Vagina (tissue), 2 donors: Measurements from ENCODE around the gene SERTAD2. TPM values are rescaled to one million over a fixed set of nuclear protein-coding genes. Genes with fewer than 3 reads are reported as not detected.

Source experiments
- DNase-seq, 2 donors: peaks; one replicate each; pipeline ENCODE4 v3.0.0-alpha.2; 2017; ENCODE audit errors: extremely low spot score in 2 of 2
- H3K27ac ChIP-seq: fragments of 200-600 bp; sonication (generic); one replicate; pipeline ENCODE4 v1.5.1; 2019
- H3K27me3 ChIP-seq: fragments of 200-600 bp; sonication (generic); one replicate; pipeline ENCODE4 v1.5.1; 2019
- H3K36me3 ChIP-seq, 2 donors: fragments of 200-600 bp; sonication (generic); one replicate each; pipeline ENCODE4 v1.5.1; 2017 to 2019
- H3K4me1 ChIP-seq: fragments of 200-600 bp; sonication (generic); one replicate; pipeline ENCODE4 v1.5.1; 2019
- H3K4me3 ChIP-seq, 2 donors: fragments of 200-600 bp; sonication (generic); 1 replicate in 1 of 2; 2 replicates in 1 of 2; pipeline ENCODE4 v1.5.1; 2016 to 2019
- H3K9me3 ChIP-seq: fragments of 200-600 bp; sonication (generic); one replicate; pipeline ENCODE4 v1.5.1; 2019
- CTCF ChIP-seq, 3 experiments: fragments of 450-650 bp in 2 of 3; fragments of 200-600 bp in 1 of 3; sonication (generic) in 1 of 3; IDR thresholded peaks; one replicate each; pipeline ENCODE4 v1.5.1; 2017 to 2019; ENCODE audit warnings: antibody characterized with exemption in 3 of 3, mild to moderate bottlenecking in 2 of 3, moderate library complexity in 2 of 3
- POLR2A ChIP-seq, 2 donors: fragments of 450-650 bp; IDR thresholded peaks; one replicate each; pipeline ENCODE4 v1.6.1; 2017; ENCODE audit warnings: antibody characterized with exemption in 2 of 2, mild to moderate bottlenecking in 2 of 2, moderate library complexity in 2 of 2
- POLR2AphosphoS5 ChIP-seq, 2 donors: sonication (generic); formaldehyde crosslinking; IDR thresholded peaks; one replicate each; pipeline ENCODE4 v1.9.0; 2017; ENCODE audit warnings: antibody characterized with exemption in 2 of 2, mild to moderate bottlenecking in 2 of 2, low read depth in 1 of 2; ENCODE audit not compliant: insufficient read depth in 1 of 2
- intact Hi-C: fragments of 100-400 bp; cut with DNase I; formaldehyde crosslinking; loops from one replicate; pipeline ENCODE4 v1.15.1; 2023
- total RNA-seq: library from RNA; depleted of rRNA; stranded (reverse); fragments of >200 nt; gene quantifications from one replicate; pipeline ENCODE4 v1.2.3, GENCODE V29; 2016

Gene SERTAD2
- total RNA-seq, 1 donor from 2014 or later: 19.2 TPM

- H3K27ac ChIP-seq: no peak overlapping the region
- no peak overlapping the region for H3K4me3 ChIP-seq
- H3K9me3 ChIP-seq: no peaks in the 10 kb centered on the region
- intact Hi-C loops: no loop called here
- no peaks in the 10 kb centered on the region for H3K4me1 ChIP-seq
- H3K36me3 ChIP-seq: peaks cover 0 to 24% of the 10 kb centered on the region in 2 donors
- DNase-seq: no peak
- no peak for TF ChIP-seq POLR2A (IDR thresholded peaks at IDR 0.05)
- peak in 1 of 2 donors; percentile 47 for TF ChIP-seq POLR2AphosphoS5 (IDR thresholded peaks at IDR 0.05; ENCODE audit: insufficient read depth in 1 of 2, low read depth in 1 of 2)
- TF ChIP-seq CTCF (IDR thresholded peaks at IDR 0.05): peak; percentile 33 to 64 (median 38)
- no peaks in the 10 kb centered on the region for H3K27me3 ChIP-seq
These were observed 66.7 kb downstream of the SERTAD2 start for GRCh38 chr2:64586883-64587481.

GRCh38 chr2:64586054-64586453 is 67.7 kb downstream of the SERTAD2 start:
- Histone ChIP-seq H3K27ac (no peak overlapping the region), H3K9me3 (no peaks in the 10 kb centered on the region), H3K4me1 (no peaks in the 10 kb centered on the region), H3K27me3 (no peaks in the 10 kb centered on the region), H3K4me3 (no peak overlapping the region), H3K36me3 (peaks cover 0 to 17% of the 10 kb centered on the region in 2 donors)
- DNase-seq: no peak
- TF ChIP-seq POLR2A (IDR thresholded peaks at IDR 0.05) (no peak), CTCF (IDR thresholded peaks at IDR 0.05) (no peak), POLR2AphosphoS5 (IDR thresholded peaks at IDR 0.05; ENCODE audit: insufficient read depth in 1 of 2, low read depth in 1 of 2) (no peak)
- intact Hi-C loops: no loop called here

GRCh38 chr2:64582774-64583340 is 70.9 kb downstream of the SERTAD2 start:
- H3K4me1 ChIP-seq: no peaks in the 10 kb centered on the region
- intact Hi-C loops: no loop called here
- H3K36me3 ChIP-seq: peaks cover 0 to 29% of the 10 kb centered on the region in 2 donors
- no peak overlapping the region for H3K4me3 ChIP-seq
- no peak overlapping the region for H3K27ac ChIP-seq
- no peaks in the 10 kb centered on the region for H3K27me3 ChIP-seq
- no peaks in the 10 kb centered on the region for H3K9me3 ChIP-seq
- no peak for DNase-seq
- no peak for TF ChIP-seq POLR2AphosphoS5 (IDR thresholded peaks at IDR 0.05; ENCODE audit: insufficient read depth in 1 of 2, low read depth in 1 of 2)
- no peak for TF ChIP-seq CTCF (IDR thresholded peaks at IDR 0.05)
- TF ChIP-seq POLR2A (IDR thresholded peaks at IDR 0.05): no peak

- intact Hi-C loops: no loop called here
- Histone ChIP-seq H3K36me3 (peaks cover 0 to 31% of the 10 kb centered on the region in 2 donors), H3K27me3 (no peaks in the 10 kb centered on the region), H3K9me3 (no peaks in the 10 kb centered on the region), H3K4me1 (no peaks in the 10 kb centered on the region), H3K27ac (no peak overlapping the region), H3K4me3 (no peak overlapping the region)
- TF ChIP-seq POLR2A (IDR thresholded peaks at IDR 0.05): no peak
- no peak for TF ChIP-seq POLR2AphosphoS5 (IDR thresholded peaks at IDR 0.05; ENCODE audit: insufficient read depth in 1 of 2, low read depth in 1 of 2)
- TF ChIP-seq CTCF (IDR thresholded peaks at IDR 0.05): no peak
- no peak for DNase-seq
These were observed 71.8 kb downstream of the SERTAD2 start for GRCh38 chr2:64581777-64582539.

Other genes with a start within 250 kb of the SERTAD2 start
- 13.0 TPM for gene LGALSL, start 199.8 kb downstream of the SERTAD2 start, total RNA-seq
- 33.4 TPM for gene AFTPH, start 129.6 kb downstream of the SERTAD2 start, total RNA-seq